Activated T-helper 9 cell treated with anti-CD3 and anti-CD28 coated beads, Interleukin-2, amount 50 U/mL, for 16 hours (primary cell): ENCODE measurements around the gene MYOM1.
"Not testable (repeated sequence)": the region's sequence is repeated elsewhere in the genome, so short reads cannot be mapped to it uniquely, and the experiment has no call there.

ENCODE experiments used
- DNase-seq: peaks from one replicate; pipeline ENCODE4 v3.0.0-alpha.2; 2020; ENCODE audit warnings: low read depth

MYOM1 gene

GRCh38 chr18:3218819-3219218, 949 bp downstream of the MYOM1 start:
- DNase-seq: no peak

- no peak for DNase-seq
Observed at GRCh38 chr18:3217948-3218647, 1.7 kb downstream of the MYOM1 start.

GRCh38 chr18:3216987-3217386, 2.8 kb downstream of the MYOM1 start:
- DNase-seq: no peak

GRCh38 chr18:3214855-3215637, 4.7 kb downstream of the MYOM1 start:
- DNase-seq: no peak

- DNase-seq: no peak
Observed at GRCh38 chr18:3213300-3214059, 6.3 kb downstream of the MYOM1 start.

- DNase-seq: no peak
Observed at GRCh38 chr18:3212657-3213056, 7.1 kb downstream of the MYOM1 start.

- no peak for DNase-seq
Observed at GRCh38 chr18:3211236-3211992, 8.4 kb downstream of the MYOM1 start.

GRCh38 chr18:3209859-3210569, 9.8 kb downstream of the MYOM1 start:
- no peak for DNase-seq

- no peak for DNase-seq
Observed at GRCh38 chr18:3207565-3207964, 12.2 kb downstream of the MYOM1 start.

GRCh38 chr18:3205239-3205638, 14.5 kb downstream of the MYOM1 start:
- DNase-seq: no peak

- no peak for DNase-seq
Observed at GRCh38 chr18:3199942-3200645, 19.7 kb downstream of the MYOM1 start.

- not testable (repeated sequence) for DNase-seq
Observed at GRCh38 chr18:3198260-3198860, 21.4 kb downstream of the MYOM1 start.

- no peak for DNase-seq
Observed at GRCh38 chr18:3194947-3195612, 24.7 kb downstream of the MYOM1 start.

GRCh38 chr18:3193331-3193730, 26.4 kb downstream of the MYOM1 start:
- DNase-seq: no peak

- no peak for DNase-seq
Observed at GRCh38 chr18:3192752-3193151, 27.0 kb downstream of the MYOM1 start.

- DNase-seq: no peak
Observed at GRCh38 chr18:3192286-3192685, 27.5 kb downstream of the MYOM1 start.

GRCh38 chr18:3190610-3191009, 29.2 kb downstream of the MYOM1 start:
- no peak for DNase-seq

- DNase-seq: no peak
Observed at GRCh38 chr18:3189884-3190283, 29.9 kb downstream of the MYOM1 start.
